ENCODE measurements around the gene PSD.

PSD gene

GRCh38 chr10:102384606-102385429, 33.8 kb downstream of the PSD start:
- no peak for DNase-seq (ENCODE audit: low read depth)

GRCh38 chr10:102384053-102384452, 34.5 kb downstream of the PSD start:
- DNase-seq (ENCODE audit: low read depth) = no peak

- no peak for DNase-seq (ENCODE audit: low read depth)
Measured at GRCh38 chr10:102382871-102383270, 35.7 kb downstream of the PSD start.

- DNase-seq (ENCODE audit: low read depth) = no peak
Measured at GRCh38 chr10:102381983-102382382, 36.6 kb downstream of the PSD start.

GRCh38 chr10:102379383-102379782, 39.2 kb downstream of the PSD start:
- no peak for DNase-seq (ENCODE audit: low read depth)

- DNase-seq (ENCODE audit: low read depth) = no peak
Measured at GRCh38 chr10:102376901-102377300, 41.7 kb downstream of the PSD start.

GRCh38 chr10:102375867-102376266, 42.7 kb downstream of the PSD start:
- DNase-seq (ENCODE audit: low read depth) = no peak

- no peak for DNase-seq (ENCODE audit: low read depth)
Measured at GRCh38 chr10:102375250-102375649, 43.3 kb downstream of the PSD start.

- DNase-seq (ENCODE audit: low read depth) = no peak
Measured at GRCh38 chr10:102371295-102371694, 47.3 kb downstream of the PSD start.

GRCh38 chr10:102368077-102368476, 50.5 kb downstream of the PSD start:
- DNase-seq (ENCODE audit: low read depth) = no peak

GRCh38 chr10:102367441-102367840, 51.1 kb downstream of the PSD start:
- DNase-seq (ENCODE audit: low read depth) = no peak

- DNase-seq (ENCODE audit: low read depth) = peak; percentile 16
Measured at GRCh38 chr10:102358712-102359382, 59.7 kb downstream of the PSD start.

GRCh38 chr10:102354451-102354850, 64.1 kb downstream of the PSD start:
- no peak for DNase-seq (ENCODE audit: low read depth)

Data from GM04503 (cell line).